OCI-LY3 (cell line): ENCODE measurements around the gene NELL1.

ENCODE experiments used
- H2AFZ ChIP-seq: fragments of 200-600, 300-600 bp; shearing (Covaris generic); 2 replicates; pipeline ENCODE4 v1.6.0; 2014; ENCODE audit warnings: antibody characterized with exemption, low read depth, low read length
- H3K27ac ChIP-seq: fragments of 200-600, 300-600 bp; sonication (generic); 2 replicates; pipeline ENCODE4 v1.5.1; 2014; ENCODE audit warnings: mild to moderate bottlenecking, low read length, moderate library complexity, mixed read lengths
- H3K27me3 ChIP-seq: fragments of 200-600, 300-600 bp; sonication (generic); 2 replicates; pipeline ENCODE4 v1.6.1; 2014; ENCODE audit warnings: low read depth, low read length, mixed read lengths
- H3K36me3 ChIP-seq: fragments of 200-600, 300-600 bp; sonication (generic); replicated peaks from 2 replicates; pipeline ENCODE3; 2014; ENCODE audit warnings: low read depth, low read length, mixed read lengths
- H3K4me1 ChIP-seq: fragments of 300-600, 200-600 bp; sonication (generic); 2 replicates; pipeline ENCODE4 v1.6.1; 2014; ENCODE audit warnings: low read length, mixed read lengths
- H3K4me2 ChIP-seq: fragments of 200-600, 300-600 bp; sonication (generic); 2 replicates; pipeline ENCODE4 v1.6.1; 2014; ENCODE audit warnings: low read length, mixed read lengths
- H3K4me3 ChIP-seq: fragments of 300-600, 200-600 bp; sonication (generic); 2 replicates; pipeline ENCODE4 v1.5.1; 2014; ENCODE audit warnings: antibody characterized with exemption, mild to moderate bottlenecking, low read length, moderate library complexity
- H3K79me2 ChIP-seq: fragments of 300-600, 200-600 bp; shearing (Covaris generic); 2 replicates; pipeline ENCODE4 v1.6.1; 2014; ENCODE audit warnings: mild to moderate bottlenecking, low read length, mixed read lengths
- H3K9ac ChIP-seq: fragments of 300-600, 200-600 bp; shearing (Covaris generic); 2 replicates; pipeline ENCODE4 v1.6.0; 2014; ENCODE audit warnings: mild to moderate bottlenecking, low read length, moderate library complexity
- H3K9me3 ChIP-seq: fragments of 200-600, 300-600 bp; shearing (Covaris generic); 2 replicates; pipeline ENCODE4 v1.6.1; 2014; ENCODE audit warnings: low read length, mixed read lengths; ENCODE audit not compliant: insufficient read depth
- H4K20me1 ChIP-seq: fragments of 200-600, 300-600 bp; sonication (generic); 2 replicates; pipeline ENCODE4 v1.6.1; 2016; ENCODE audit warnings: low read length, mixed read lengths; ENCODE audit not compliant: insufficient read depth
- CTCF ChIP-seq: fragments of 200-600, 300-600 bp; sonication (generic); IDR thresholded peaks from 2 replicates; pipeline ENCODE4 v1.5.1; 2014; ENCODE audit warnings: antibody characterized with exemption, low read length, low read depth
- EZH2phosphoT487 ChIP-seq: fragments of 200-600 bp; shearing (Covaris generic); IDR thresholded peaks from 2 replicates; pipeline ENCODE4 v1.6.1; 2018; ENCODE audit warnings: antibody characterized with exemption, mixed run types, low read depth

NELL1 gene

GRCh38 chr11:21492931-21493330, 823.5 kb downstream of the NELL1 start:
- H3K36me3 ChIP-seq: no peaks in the 10 kb centered on the region
- H3K4me2 ChIP-seq: no peak overlapping the region
- H3K79me2 ChIP-seq: no peaks in the 10 kb centered on the region
- no peak for TF ChIP-seq EZH2phosphoT487
- TF ChIP-seq CTCF: no peak
- H3K4me1 ChIP-seq: peaks cover 6% of the 10 kb centered on the region
- H3K27me3 ChIP-seq: no peaks in the 10 kb centered on the region
- no peak overlapping the region for H3K4me3 ChIP-seq
- no peak overlapping the region for H3K9ac ChIP-seq
- H4K20me1 ChIP-seq: no peaks in the 10 kb centered on the region
- no peak overlapping the region for H2AFZ ChIP-seq
- H3K9me3 ChIP-seq: peaks cover 11% of the 10 kb centered on the region; the same call in 1 of the 2 replicates
- H3K27ac ChIP-seq: no peak overlapping the region

- H3K27ac ChIP-seq: no peak overlapping the region
- H3K9ac ChIP-seq: no peak overlapping the region
- H3K4me3 ChIP-seq: no peak overlapping the region
- no peaks in the 10 kb centered on the region for H3K36me3 ChIP-seq
- H2AFZ ChIP-seq: no peak overlapping the region
- peaks cover 7% of the 10 kb centered on the region; the same call in 1 of the 2 replicates for H3K9me3 ChIP-seq
- no peaks in the 10 kb centered on the region for H3K79me2 ChIP-seq
- no peaks in the 10 kb centered on the region for H3K27me3 ChIP-seq
- H3K4me2 ChIP-seq: no peak overlapping the region
- H3K4me1 ChIP-seq: peaks cover 6% of the 10 kb centered on the region
- H4K20me1 ChIP-seq: no peaks in the 10 kb centered on the region
- TF ChIP-seq EZH2phosphoT487 (no peak), CTCF (no peak)
Measured at GRCh38 chr11:21494946-21495345, 825.6 kb downstream of the NELL1 start.

- Histone ChIP-seq H3K27me3 (no peaks in the 10 kb centered on the region), H3K9ac (no peak overlapping the region), H3K27ac (no peak overlapping the region), H3K4me1 (peaks cover 6% of the 10 kb centered on the region), H3K79me2 (no peaks in the 10 kb centered on the region), H3K9me3 (0 out of 2 replicates have a peak, but pooled peaks cover under 1% of the 10 kb centered on the region), H4K20me1 (no peaks in the 10 kb centered on the region), H3K36me3 (no peaks in the 10 kb centered on the region), H2AFZ (no peak overlapping the region), H3K4me2 (no peak overlapping the region), H3K4me3 (no peak overlapping the region)
- TF ChIP-seq EZH2phosphoT487 (no peak), CTCF (no peak)
Measured at GRCh38 chr11:21495879-21496278, 826.5 kb downstream of the NELL1 start.

- no peak overlapping the region for H3K4me2 ChIP-seq
- H3K9me3 ChIP-seq: no peaks in the 10 kb centered on the region
- H2AFZ ChIP-seq: no peak overlapping the region
- H3K9ac ChIP-seq: no peak overlapping the region
- no peaks in the 10 kb centered on the region for H3K4me1 ChIP-seq
- TF ChIP-seq EZH2phosphoT487: no peak
- TF ChIP-seq CTCF: no peak
- H3K36me3 ChIP-seq: no peaks in the 10 kb centered on the region
- H3K27me3 ChIP-seq: no peaks in the 10 kb centered on the region
- H4K20me1 ChIP-seq: no peaks in the 10 kb centered on the region
- no peaks in the 10 kb centered on the region for H3K79me2 ChIP-seq
- H3K27ac ChIP-seq: no peak overlapping the region
- H3K4me3 ChIP-seq: no peak overlapping the region
Measured at GRCh38 chr11:21501245-21501644, 831.9 kb downstream of the NELL1 start.
